ENCODE results near the gene APOL6.

DNA sequence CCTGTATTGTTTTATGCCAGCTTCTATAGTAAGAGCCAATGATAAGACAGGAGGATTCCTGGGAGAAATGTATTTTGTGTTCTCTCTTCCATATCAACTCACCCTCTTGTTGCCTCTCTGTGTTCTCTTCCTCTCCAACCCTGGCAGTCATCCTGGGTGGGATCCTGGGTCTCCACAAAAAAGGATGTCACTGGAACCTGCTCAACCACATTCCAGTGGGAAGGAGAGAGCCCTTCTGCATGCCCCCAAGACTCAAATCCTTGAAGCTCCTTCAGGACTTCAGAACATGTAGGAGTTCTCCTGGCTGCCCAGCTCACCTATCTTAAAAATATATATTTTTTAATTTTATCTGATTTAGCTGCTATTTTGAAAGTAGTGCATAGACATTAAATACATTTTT, 26.1 kb downstream of the APOL6 start:
- TF ChIP-seq, protein P1, sequence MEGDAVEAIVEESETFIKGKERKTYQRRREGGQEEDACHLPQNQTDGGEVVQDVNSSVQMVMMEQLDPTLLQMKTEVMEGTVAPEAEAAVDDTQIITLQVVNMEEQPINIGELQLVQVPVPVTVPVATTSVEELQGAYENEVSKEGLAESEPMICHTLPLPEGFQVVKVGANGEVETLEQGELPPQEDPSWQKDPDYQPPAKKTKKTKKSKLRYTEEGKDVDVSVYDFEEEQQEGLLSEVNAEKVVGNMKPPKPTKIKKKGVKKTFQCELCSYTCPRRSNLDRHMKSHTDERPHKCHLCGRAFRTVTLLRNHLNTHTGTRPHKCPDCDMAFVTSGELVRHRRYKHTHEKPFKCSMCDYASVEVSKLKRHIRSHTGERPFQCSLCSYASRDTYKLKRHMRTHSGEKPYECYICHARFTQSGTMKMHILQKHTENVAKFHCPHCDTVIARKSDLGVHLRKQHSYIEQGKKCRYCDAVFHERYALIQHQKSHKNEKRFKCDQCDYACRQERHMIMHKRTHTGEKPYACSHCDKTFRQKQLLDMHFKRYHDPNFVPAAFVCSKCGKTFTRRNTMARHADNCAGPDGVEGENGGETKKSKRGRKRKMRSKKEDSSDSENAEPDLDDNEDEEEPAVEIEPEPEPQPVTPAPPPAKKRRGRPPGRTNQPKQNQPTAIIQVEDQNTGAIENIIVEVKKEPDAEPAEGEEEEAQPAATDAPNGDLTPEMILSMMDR (IDR thresholded peaks at IDR 0.05), result no peak
- no peak for TF ChIP-seq POLR2A (IDR thresholded peaks at IDR 0.05)

All from uterus (tissue), 2 donors.